Tibial nerve (tissue), 4 donors: ENCODE measurements around the gene SAPCD1. TPM values are rescaled to one million over a fixed set of nuclear protein-coding genes. Genes with fewer than 3 reads are reported as not detected.

Source experiments
- DNase-seq, 2 donors: peaks; one replicate each; pipeline ENCODE4 v3.0.0-alpha.2; 2019; ENCODE audit warnings: low spot score in 2 of 2
- H3K27ac ChIP-seq, 4 donors: fragments of 200-600 bp; sonication (generic) in 3 of 4; one replicate each; pipeline ENCODE4 v1.5.1; 2017 to 2019; ENCODE audit warnings: mild to moderate bottlenecking in 1 of 4
- H3K27me3 ChIP-seq, 2 donors: fragments of 200-600 bp; sonication (generic) in 1 of 2; one replicate each; pipeline versions ENCODE4 v1.5.1 to v1.6.0; 2017 to 2019
- H3K36me3 ChIP-seq, 3 donors: fragments of 200-600 bp; sonication (generic); one replicate each; pipeline ENCODE4 v1.5.1; 2018 to 2019
- H3K4me1 ChIP-seq, 4 donors: fragments of 200-600 bp; sonication (generic) in 3 of 4; one replicate each; pipeline ENCODE4 v1.5.1; 2017 to 2019
- H3K4me3 ChIP-seq, 4 donors: fragments of 200-600 bp; sonication (generic) in 3 of 4; one replicate each; pipeline ENCODE4 v1.5.1; 2017 to 2019; ENCODE audit warnings: mild to moderate bottlenecking in 1 of 4, moderate library complexity in 1 of 4
- H3K9me3 ChIP-seq, 4 donors: fragments of 200-600 bp; sonication (generic) in 3 of 4; one replicate each; pipeline ENCODE4 v1.5.1; 2017 to 2019
- CTCF ChIP-seq, 5 experiments: fragments of 200-600 bp in 3 of 5; fragments of 450-650 bp in 2 of 5; sonication (generic) in 3 of 5; IDR thresholded peaks; one replicate each; pipeline ENCODE4 v1.5.1; 2016 to 2019; ENCODE audit warnings: antibody characterized with exemption in 5 of 5, mild to moderate bottlenecking in 3 of 5, moderate library complexity in 2 of 5
- EP300 ChIP-seq, 2 donors: sonication (generic); formaldehyde crosslinking; IDR thresholded peaks; one replicate each; pipeline ENCODE4 v1.6.1; 2017; ENCODE audit warnings: antibody characterized with exemption in 2 of 2, mild to moderate bottlenecking in 1 of 2
- POLR2A ChIP-seq, 2 donors: fragments of 450-650 bp; IDR thresholded peaks; one replicate each; pipeline ENCODE4 v1.6.1; 2017; ENCODE audit warnings: antibody characterized with exemption in 2 of 2, mild to moderate bottlenecking in 2 of 2, moderate library complexity in 2 of 2
- WGBS, 2 donors: methylation state at CpG; one replicate each; pipeline ENCODE4 v1.1.5; 2018; 5-methylcytosine and 5-hydroxymethylcytosine counted together
- total RNA-seq, 4 donors: library from RNA; depleted of rRNA; stranded (reverse); fragments of >200 nt; gene quantifications; one replicate each; pipeline ENCODE4 v1.1.0, GENCODE V29; 2016

Gene SAPCD1
- total RNA-seq, 4 donors from 2014 or later = 1.5 to 5.5 (median 4.8) TPM; not detected in 1

DNA sequence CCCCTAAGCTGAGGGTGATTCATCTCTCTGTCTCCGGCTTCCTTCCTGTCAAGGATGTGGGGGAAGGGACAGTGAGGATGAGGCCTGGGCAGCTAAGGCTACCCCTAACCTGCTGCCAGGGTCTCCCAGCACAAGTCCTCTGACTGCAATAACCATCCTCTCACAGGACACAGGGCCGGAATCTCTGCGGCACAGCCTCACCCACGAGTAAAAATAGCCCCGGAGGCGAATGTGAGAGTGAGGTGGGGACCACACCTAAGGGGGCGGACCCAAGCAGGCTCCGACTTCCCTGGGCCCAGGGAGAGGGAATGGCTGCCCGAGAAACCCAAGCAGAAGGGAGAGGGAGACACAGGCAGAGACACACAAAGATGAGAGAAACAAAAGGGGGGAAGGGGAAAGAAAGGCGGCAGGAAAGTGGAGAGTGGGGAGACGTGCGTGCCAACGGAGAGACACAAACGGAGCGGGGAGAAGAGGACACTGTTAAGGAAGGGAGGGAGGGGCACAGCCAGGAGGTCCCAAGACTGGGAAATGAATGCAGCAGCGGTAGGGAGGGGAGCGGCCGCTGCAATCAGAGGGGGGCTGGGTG is 27.5 kb upstream of the SAPCD1 start:
- peak overlapping the region; percentile 64 to 76 (median 64) for H3K4me3 ChIP-seq
- H3K27ac ChIP-seq = peak overlapping the region; percentile 89 to 94 (median 92)
- peak; percentile 2 to 48 for TF ChIP-seq POLR2A (IDR thresholded peaks at IDR 0.05)
- TF ChIP-seq EP300 (IDR thresholded peaks at IDR 0.05) = peak in 1 of 2 donors; percentile 58
- TF ChIP-seq CTCF (IDR thresholded peaks at IDR 0.05) = no peak
- no peaks in the 10 kb centered on the region for H3K9me3 ChIP-seq
- H3K4me1 ChIP-seq = peaks cover 0 to 71% (median 38%) of the 10 kb centered on the region in 4 donors
- H3K36me3 ChIP-seq = peaks cover 0 to 35% (median 4%) of the 10 kb centered on the region in 3 donors
- no peaks in the 10 kb centered on the region for H3K27me3 ChIP-seq
- DNase-seq = peak in 1 of 2 donors; percentile 36
- 1 to 2% methylated on average over 18 of the region's 18 CpGs for WGBS, 2 donors

- Histone ChIP-seq H3K27ac (peak within 1 kb of the TSS; percentile 89 to 94 (median 92)), H3K4me1 (peaks cover 0 to 72% (median 41%) of the 10 kb centered on the region in 4 donors), H3K27me3 (no peaks in the 10 kb centered on the region), H3K4me3 (peak within 1 kb of the TSS; percentile 64 to 76 (median 64)), H3K9me3 (no peaks in the 10 kb centered on the region), H3K36me3 (peaks cover 0 to 28% (median 4%) of the 10 kb centered on the region in 3 donors)
- TF ChIP-seq CTCF (IDR thresholded peaks at IDR 0.05) (no peak), POLR2A (IDR thresholded peaks at IDR 0.05) (peak; percentile 92 to 95), EP300 (IDR thresholded peaks at IDR 0.05) (peak in 1 of 2 donors; percentile 97)
- DNase-seq = peak; percentile 83 to 87
- WGBS, 2 donors = 0 to 1% methylated on average over 24 of the region's 24 CpGs
These were observed 26.3 kb upstream of the SAPCD1 start, which contains the start of gene CLIC1 for GRCh38 chr6:31736021-31736767. CLIC1 (minus strand) TSS chr6:31736530; CDS start chr6:31736300, 230 bp downstream.

- WGBS, 2 donors = 36 to 48% methylated on average over 10 of the region's 10 CpGs
- no peak for DNase-seq
- Histone ChIP-seq H3K4me1 (peaks cover 0 to 72% (median 41%) of the 10 kb centered on the region in 4 donors), H3K27ac (peak overlapping the region; percentile 89 to 94 (median 92)), H3K9me3 (no peaks in the 10 kb centered on the region), H3K4me3 (peak overlapping the region; percentile 64 to 76 (median 64)), H3K36me3 (peaks cover 0 to 24% (median 4%) of the 10 kb centered on the region in 3 donors), H3K27me3 (no peaks in the 10 kb centered on the region)
- no peak for TF ChIP-seq CTCF (IDR thresholded peaks at IDR 0.05)
- TF ChIP-seq POLR2A (IDR thresholded peaks at IDR 0.05) = no peak
- no peak for TF ChIP-seq EP300 (IDR thresholded peaks at IDR 0.05)
These were observed 25.6 kb upstream of the SAPCD1 start for GRCh38 chr6:31736768-31737314.

- DNase-seq = no peak
- H3K36me3 ChIP-seq = peaks cover 0 to 22% (median 4%) of the 10 kb centered on the region in 3 donors
- peaks cover 0 to 66% (median 41%) of the 10 kb centered on the region in 4 donors for H3K4me1 ChIP-seq
- H3K27ac ChIP-seq = peak overlapping the region; percentile 89 to 94 (median 92)
- H3K27me3 ChIP-seq = no peaks in the 10 kb centered on the region
- no peaks in the 10 kb centered on the region for H3K9me3 ChIP-seq
- 51 to 58% methylated on average over 7 of the region's 7 CpGs for WGBS, 2 donors
- peak overlapping the region in 1 of 4 donors; percentile 64 for H3K4me3 ChIP-seq
- TF ChIP-seq POLR2A (IDR thresholded peaks at IDR 0.05) = no peak
- no peak for TF ChIP-seq CTCF (IDR thresholded peaks at IDR 0.05)
- TF ChIP-seq EP300 (IDR thresholded peaks at IDR 0.05) = no peak
These were observed 25.0 kb upstream of the SAPCD1 start for GRCh38 chr6:31737315-31737990.
